ACC112 (cell line): Measurements from ENCODE around the gene LIX1.

Source experiments
- H2AFZ ChIP-seq: fragments of 200-600 bp; sonication (generic); one replicate; pipeline ENCODE4 v1.6.0; 2017; ENCODE audit warnings: antibody characterized with exemption, low read length; ENCODE audit not compliant: unreplicated experiment
- H3K27ac ChIP-seq: fragments of 200-600 bp; sonication (generic); 2 replicates; pipeline ENCODE4 v1.5.1; 2014; ENCODE audit warnings: low read depth, mild to moderate bottlenecking, antibody characterized with exemption, low read length, moderate library complexity
- H3K27me3 ChIP-seq: fragments of 200-600 bp; sonication (generic); 2 replicates; pipeline ENCODE4 v1.6.1; 2014; ENCODE audit warnings: mild to moderate bottlenecking, antibody characterized with exemption, low read length, moderate library complexity, mixed read lengths; ENCODE audit not compliant: insufficient read depth
- H3K36me3 ChIP-seq: fragments of 200-600 bp; sonication (generic); 2 replicates; pipeline ENCODE4 v1.6.1; 2016; ENCODE audit warnings: mild to moderate bottlenecking, antibody characterized with exemption, low read length, moderate library complexity, mixed read lengths; ENCODE audit not compliant: insufficient read depth
- H3K4me1 ChIP-seq: fragments of 200-600 bp; sonication (generic); one replicate; pipeline ENCODE4 v1.6.1; 2016; ENCODE audit warnings: low read length, mixed read lengths; ENCODE audit not compliant: insufficient read depth, unreplicated experiment, control insufficient read depth
- H3K4me3 ChIP-seq: fragments of 200-600 bp; sonication (generic); 2 replicates; pipeline ENCODE4 v1.5.1; 2014; ENCODE audit warnings: mild to moderate bottlenecking, low read depth, low read length
- H3K79me2 ChIP-seq: fragments of 200-600 bp; sonication (generic); one replicate; pipeline ENCODE4 v1.6.0; 2016; ENCODE audit warnings: low read length; ENCODE audit not compliant: control insufficient read depth, unreplicated experiment, insufficient read depth

LIX1 gene

DNA sequence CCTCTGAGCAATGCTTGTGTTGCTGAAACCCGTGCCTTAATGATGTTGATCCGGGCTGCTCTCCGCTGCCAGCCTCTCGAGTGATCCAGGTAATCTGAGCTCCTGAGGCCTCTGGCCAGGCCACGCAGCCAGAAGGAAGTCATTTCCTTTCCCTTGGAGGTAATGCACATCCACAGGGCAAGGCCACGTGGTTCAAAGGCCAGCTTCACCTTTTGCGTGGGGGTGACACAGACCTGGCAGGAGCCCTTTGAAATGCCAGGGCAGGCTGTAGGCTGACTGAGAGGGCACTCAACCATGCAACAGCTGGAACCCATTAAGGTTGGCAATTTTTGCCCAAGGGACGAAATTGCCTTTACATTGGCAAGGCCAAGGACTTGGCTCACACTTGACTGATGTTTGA lies 80.4 kb downstream of the LIX1 start:
- Histone ChIP-seq H3K4me3 (no peak overlapping the region), H3K36me3 (no peaks in the 10 kb centered on the region), H3K27me3 (peaks cover 15% of the 10 kb centered on the region), H2AFZ (no peak overlapping the region), H3K27ac (no peak overlapping the region), H3K79me2 (no peaks in the 10 kb centered on the region), H3K4me1 (no peaks in the 10 kb centered on the region)

DNA sequence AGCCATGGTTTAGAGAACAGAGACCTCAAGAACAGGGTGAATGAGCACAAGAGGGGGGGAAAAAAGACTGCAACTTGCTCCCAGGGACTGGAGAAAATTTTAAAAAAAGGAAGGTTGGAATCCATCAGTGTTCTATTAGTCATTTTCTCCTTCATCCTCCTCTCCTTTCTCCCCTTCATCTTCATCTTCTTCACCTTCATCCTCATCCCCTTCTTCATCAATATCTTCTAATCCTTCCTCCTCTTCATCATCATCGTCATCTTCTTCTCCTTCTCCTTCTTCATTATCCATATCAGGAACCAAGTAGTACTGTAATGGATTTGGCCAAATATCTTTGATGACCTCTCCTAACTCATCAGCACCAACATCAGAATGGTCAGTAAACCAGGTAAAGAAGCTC lies 86.1 kb downstream of the LIX1 start:
- Histone ChIP-seq H3K4me3 (no peak overlapping the region), H3K27me3 (peaks cover 66% of the 10 kb centered on the region), H3K79me2 (no peaks in the 10 kb centered on the region), H3K27ac (no peak overlapping the region), H2AFZ (no peak overlapping the region), H3K4me1 (no peaks in the 10 kb centered on the region), H3K36me3 (no peaks in the 10 kb centered on the region)

DNA sequence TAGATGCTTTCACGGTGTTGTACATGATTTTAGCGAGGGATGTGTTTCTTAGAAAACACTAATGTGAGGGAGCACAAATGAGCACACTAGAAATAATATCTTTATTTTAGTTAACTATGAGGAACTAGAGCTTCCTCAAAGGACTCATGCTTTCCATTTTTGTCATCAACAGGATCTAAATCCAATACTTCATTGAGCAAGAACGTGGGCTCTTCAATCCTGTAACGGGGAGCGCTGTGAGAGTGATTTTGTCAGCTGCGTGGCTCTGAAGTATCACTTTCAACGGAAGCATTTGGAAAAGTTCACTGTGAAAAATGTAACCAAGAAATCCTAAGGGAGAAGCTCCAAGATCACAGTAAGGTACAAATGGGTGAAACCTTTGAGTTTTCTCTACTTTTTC lies 93.2 kb downstream of the LIX1 start:
- Histone ChIP-seq H3K36me3 (no peaks in the 10 kb centered on the region), H3K4me1 (peaks cover 10% of the 10 kb centered on the region), H3K79me2 (no peaks in the 10 kb centered on the region), H3K27me3 (peaks cover 58% of the 10 kb centered on the region), H3K27ac (no peak overlapping the region), H3K4me3 (no peak overlapping the region), H2AFZ (no peak overlapping the region)

DNA sequence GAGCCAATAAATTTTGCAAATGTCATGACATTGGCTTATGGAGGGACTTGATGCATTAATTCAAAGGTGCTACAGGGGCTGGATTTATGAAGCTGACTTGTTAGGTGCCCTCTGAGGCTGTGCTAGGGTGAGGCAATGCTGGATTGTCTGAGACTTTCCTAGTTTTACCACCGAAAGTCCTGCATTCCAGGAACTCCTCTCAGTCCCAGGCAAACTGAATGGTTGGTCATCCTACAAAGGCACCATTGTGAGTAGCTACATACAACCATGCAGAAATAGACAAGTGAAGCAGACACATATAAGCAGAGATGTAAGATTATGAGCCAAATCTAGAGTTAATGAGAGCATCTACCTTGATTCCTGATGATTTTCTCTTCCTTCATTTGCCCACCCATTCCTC lies 95.3 kb downstream of the LIX1 start:
- H3K27ac ChIP-seq: no peak overlapping the region
- peaks cover 37% of the 10 kb centered on the region; the same call in 1 of the 2 replicates for H3K27me3 ChIP-seq
- H3K4me3 ChIP-seq: no peak overlapping the region

DNA sequence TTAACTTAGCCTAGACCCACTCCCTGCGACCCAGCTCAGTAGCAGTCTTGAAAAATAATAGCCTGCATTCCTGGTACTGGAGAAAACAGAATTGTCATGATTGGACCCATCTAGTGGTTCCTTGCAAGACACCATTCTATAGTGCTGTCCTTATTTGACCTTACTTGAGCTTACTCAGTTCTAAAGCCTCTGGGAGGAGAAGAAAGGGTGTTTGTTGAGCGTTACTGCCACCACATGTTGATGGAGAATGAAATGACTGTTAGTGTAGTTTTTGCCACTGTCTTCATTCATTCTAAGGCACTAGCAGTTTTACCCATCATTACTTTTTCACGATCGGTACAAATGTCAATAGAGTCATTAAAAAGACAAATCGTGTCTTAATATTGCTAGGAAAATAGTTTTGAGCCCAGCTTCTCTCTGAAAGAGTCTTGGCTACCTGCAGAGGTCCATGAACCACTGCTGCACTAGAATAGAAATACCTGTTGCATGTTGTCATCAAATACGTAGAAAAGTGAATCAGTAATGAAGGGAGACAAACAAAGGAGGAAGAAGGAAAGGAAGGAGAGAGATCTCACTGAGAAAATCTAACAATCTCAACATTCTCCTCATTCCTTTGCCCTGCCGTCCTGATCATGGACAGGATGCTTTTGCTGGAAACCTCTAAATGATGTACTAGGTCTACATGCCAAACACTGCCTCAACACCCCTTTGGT lies 96.0 kb downstream of the LIX1 start:
- no peaks in the 10 kb centered on the region for H3K36me3 ChIP-seq
- no peak overlapping the region for H2AFZ ChIP-seq
- H3K4me1 ChIP-seq: peaks cover 10% of the 10 kb centered on the region
- peaks cover 31% of the 10 kb centered on the region; the same call in 1 of the 2 replicates for H3K27me3 ChIP-seq
- H3K27ac ChIP-seq: no peak overlapping the region
- H3K79me2 ChIP-seq: no peaks in the 10 kb centered on the region
- no peak overlapping the region for H3K4me3 ChIP-seq

More for the DNA sequence above, 95.3 kb downstream of the LIX1 start:
- Histone ChIP-seq H3K36me3 (no peaks in the 10 kb centered on the region), H3K79me2 (no peaks in the 10 kb centered on the region), H2AFZ (no peak overlapping the region), H3K4me1 (peaks cover 10% of the 10 kb centered on the region)

DNA sequence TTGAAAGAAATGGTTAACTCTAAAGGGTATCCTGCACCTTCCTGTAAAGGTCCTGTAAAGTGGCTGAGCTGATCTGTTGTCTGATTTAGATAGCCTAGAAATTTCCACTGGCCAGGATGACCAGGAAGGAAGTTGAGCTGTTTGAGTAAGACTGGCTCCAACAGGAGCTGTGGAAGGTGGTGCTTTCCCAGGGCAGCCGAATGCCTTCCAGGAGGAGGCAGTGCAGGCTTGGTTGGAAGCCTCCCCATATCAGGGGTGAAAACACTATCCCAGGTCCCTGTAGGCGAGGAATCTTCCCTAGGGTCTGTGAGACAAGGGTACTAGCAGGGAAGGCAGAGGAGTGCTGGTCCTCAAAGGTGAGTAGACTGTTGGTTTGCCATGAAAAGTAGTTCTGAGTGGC lies 98.4 kb downstream of the LIX1 start:
- H3K36me3 ChIP-seq: no peaks in the 10 kb centered on the region
- H3K27ac ChIP-seq: no peak overlapping the region
- H3K27me3 ChIP-seq: peaks cover 11% of the 10 kb centered on the region; the same call in 1 of the 2 replicates
- peaks cover 10% of the 10 kb centered on the region for H3K4me1 ChIP-seq
- no peak overlapping the region for H3K4me3 ChIP-seq
- H2AFZ ChIP-seq: no peak overlapping the region
- no peaks in the 10 kb centered on the region for H3K79me2 ChIP-seq

DNA sequence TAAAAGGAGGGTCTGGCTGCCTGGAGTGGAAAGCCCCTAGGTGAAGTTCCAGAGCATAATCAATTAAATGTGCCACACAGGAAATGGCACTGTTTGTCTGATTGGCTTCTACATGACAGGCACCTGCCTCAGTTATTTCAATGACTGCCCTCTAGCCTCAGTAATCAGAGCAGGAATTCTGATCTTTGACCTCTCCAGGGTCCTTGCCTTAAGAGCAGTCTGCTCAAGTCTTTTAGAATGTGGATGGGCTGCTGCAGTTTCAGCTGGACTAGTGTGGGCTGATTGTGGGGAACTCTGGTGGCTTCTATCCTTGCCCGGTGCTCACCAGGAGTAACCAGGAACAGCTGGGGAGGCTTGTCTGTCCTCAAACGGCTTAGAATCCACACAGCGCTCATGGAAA lies 98.9 kb downstream of the LIX1 start:
- H3K36me3 ChIP-seq: no peaks in the 10 kb centered on the region
- peaks cover 10% of the 10 kb centered on the region for H3K4me1 ChIP-seq
- H3K27me3 ChIP-seq: peaks cover 6% of the 10 kb centered on the region; the same call in 1 of the 2 replicates
- H3K27ac ChIP-seq: no peak overlapping the region
- H3K4me3 ChIP-seq: no peak overlapping the region
- no peak overlapping the region for H2AFZ ChIP-seq
- H3K79me2 ChIP-seq: no peaks in the 10 kb centered on the region

DNA sequence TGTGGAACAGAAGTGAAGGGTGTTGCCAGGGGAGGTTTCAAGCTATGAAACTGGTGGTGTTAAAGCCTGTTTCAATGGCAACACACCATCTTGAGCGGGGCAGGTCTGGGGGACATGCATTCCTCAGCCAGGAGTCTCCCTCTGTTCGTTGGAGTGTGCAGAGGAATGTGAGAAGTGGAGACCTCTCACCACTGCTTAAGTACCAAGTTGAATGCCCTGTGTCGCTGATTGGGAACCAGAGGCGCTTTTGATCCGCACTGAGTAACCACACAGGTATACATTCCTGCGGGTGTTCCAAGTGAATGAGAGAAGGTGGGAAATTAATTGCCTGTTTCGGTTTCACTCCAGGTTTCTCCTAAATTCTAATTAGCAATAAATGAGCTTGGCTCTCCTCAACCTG lies 99.4 kb downstream of the LIX1 start:
- no peak overlapping the region for H3K27ac ChIP-seq
- no peaks in the 10 kb centered on the region for H3K79me2 ChIP-seq
- no peak overlapping the region for H2AFZ ChIP-seq
- no peak overlapping the region for H3K4me3 ChIP-seq
- 0 out of 2 replicates have a peak, but pooled peaks cover under 1% of the 10 kb centered on the region for H3K27me3 ChIP-seq
- no peaks in the 10 kb centered on the region for H3K36me3 ChIP-seq
- peaks cover 10% of the 10 kb centered on the region for H3K4me1 ChIP-seq
